ENCODE measurements around the gene DAP3.
"Not testable (repeated sequence)": the region's sequence is repeated elsewhere in the genome, so short reads cannot be mapped to it uniquely, and the experiment has no call there.

Gene DAP3

GRCh38 chr1:155740995-155741394, 52.1 kb downstream of the DAP3 start:
- H3K27me3 ChIP-seq (ENCODE audit: insufficient read depth, low read depth, severe bottlenecking): no peaks in the 10 kb centered on the region
- H3K27ac ChIP-seq: no peak overlapping the region
- no peak for TF ChIP-seq CTCF (IDR thresholded peaks at IDR 0.05; ENCODE audit: low read depth, low read length)

GRCh38 chr1:155741908-155742307, 53.0 kb downstream of the DAP3 start:
- no peak overlapping the region for H3K27ac ChIP-seq

More at GRCh38 chr1:155740995-155741394, 52.1 kb downstream of the DAP3 start:
- H3K36me3 ChIP-seq: peaks cover 38% of the 10 kb centered on the region
- H3K9me3 ChIP-seq (ENCODE audit: severe bottlenecking): no peaks in the 10 kb centered on the region
- H3K4me3 ChIP-seq (ENCODE audit: low read depth, low read length): no peak overlapping the region
- DNase-seq: no peak

GRCh38 chr1:155744711-155745283, 55.9 kb downstream of the DAP3 start:
- no peak for DNase-seq
- Histone ChIP-seq H3K36me3 (peaks cover 23% of the 10 kb centered on the region), H3K27ac (peak overlapping the region; percentile 74), H3K4me3 (ENCODE audit: low read depth, low read length) (peak overlapping the region; percentile 83), H3K9me3 (ENCODE audit: severe bottlenecking) (no peaks in the 10 kb centered on the region), H3K27me3 (ENCODE audit: insufficient read depth, low read depth, severe bottlenecking) (no peaks in the 10 kb centered on the region)
- TF ChIP-seq CTCF (IDR thresholded peaks at IDR 0.05; ENCODE audit: low read depth, low read length): no peak

More at GRCh38 chr1:155741908-155742307, 53.0 kb downstream of the DAP3 start:
- no peak for DNase-seq
- no peak for TF ChIP-seq CTCF (IDR thresholded peaks at IDR 0.05; ENCODE audit: low read depth, low read length)
- Histone ChIP-seq H3K36me3 (peaks cover 29% of the 10 kb centered on the region), H3K9me3 (ENCODE audit: severe bottlenecking) (no peaks in the 10 kb centered on the region), H3K27me3 (ENCODE audit: insufficient read depth, low read depth, severe bottlenecking) (no peaks in the 10 kb centered on the region), H3K4me3 (ENCODE audit: low read depth, low read length) (no peak overlapping the region)

- TF ChIP-seq CTCF (IDR thresholded peaks at IDR 0.05; ENCODE audit: low read depth, low read length): 0 out of 2 replicates have a peak, but pooled peaks have one; percentile 18
- Histone ChIP-seq H3K27ac (peak overlapping the region; percentile 74), H3K36me3 (peaks cover 20% of the 10 kb centered on the region), H3K4me3 (ENCODE audit: low read depth, low read length) (peak overlapping the region; percentile 83)
- DNase-seq: peak; percentile 100
- not testable (repeated sequence) for H3K9me3 ChIP-seq (ENCODE audit: severe bottlenecking); H3K27me3 ChIP-seq (ENCODE audit: insufficient read depth, low read depth, severe bottlenecking)
These were observed 56.7 kb downstream of the DAP3 start for GRCh38 chr1:155745284-155746228.

- H3K4me3 ChIP-seq (ENCODE audit: low read depth, low read length); H3K9me3 ChIP-seq (ENCODE audit: severe bottlenecking); H3K27ac ChIP-seq; H3K27me3 ChIP-seq (ENCODE audit: insufficient read depth, low read depth, severe bottlenecking); DNase-seq: not testable (repeated sequence)
- peaks cover 32% of the 10 kb centered on the region for H3K36me3 ChIP-seq
These were observed 58.7 kb downstream of the DAP3 start for GRCh38 chr1:155747586-155747985.

GRCh38 chr1:155748141-155748540, 59.2 kb downstream of the DAP3 start:
- not testable (repeated sequence) for H3K27me3 ChIP-seq (ENCODE audit: insufficient read depth, low read depth, severe bottlenecking); H3K4me3 ChIP-seq (ENCODE audit: low read depth, low read length); H3K9me3 ChIP-seq (ENCODE audit: severe bottlenecking); DNase-seq; H3K27ac ChIP-seq
- peaks cover 37% of the 10 kb centered on the region for H3K36me3 ChIP-seq

- not testable (repeated sequence) for H3K9me3 ChIP-seq (ENCODE audit: severe bottlenecking); DNase-seq; H3K27me3 ChIP-seq (ENCODE audit: insufficient read depth, low read depth, severe bottlenecking); H3K27ac ChIP-seq; H3K4me3 ChIP-seq (ENCODE audit: low read depth, low read length)
- peaks cover 86% of the 10 kb centered on the region for H3K36me3 ChIP-seq
These were observed 70.1 kb downstream of the DAP3 start for GRCh38 chr1:155759017-155759416.

Measured in WERI-Rb-1 (cell line).